ENCODE measurements around the gene SMARCA1.
A peak's percentile ranks its signal among the peaks of the same experiment; 100 is the strongest.

The SMARCA1 gene

DNA sequence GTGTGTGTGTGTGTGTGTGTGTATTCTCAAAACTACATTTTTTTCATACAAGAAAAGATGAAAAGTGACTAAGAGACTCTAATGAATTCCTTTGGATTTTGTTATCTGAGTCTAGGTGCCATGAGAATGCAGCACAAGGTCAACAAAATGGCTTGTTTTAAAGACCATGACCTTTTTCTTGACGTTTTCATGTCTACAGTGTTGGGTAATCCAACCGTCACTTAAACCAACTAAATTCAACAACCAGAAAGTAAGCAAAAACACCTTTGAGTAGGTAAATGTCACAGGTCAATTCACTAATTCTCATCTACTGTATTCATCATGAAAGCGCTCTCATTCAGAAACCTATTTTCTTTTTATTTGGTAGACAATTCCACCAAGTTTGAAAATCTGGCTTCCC lies 3.1 kb downstream of the SMARCA1 start:
- DNase-seq (ENCODE audit: insufficient read length, low spot score) (no peak), FAIRE-seq (no peak)
- TF ChIP-seq, protein P1, sequence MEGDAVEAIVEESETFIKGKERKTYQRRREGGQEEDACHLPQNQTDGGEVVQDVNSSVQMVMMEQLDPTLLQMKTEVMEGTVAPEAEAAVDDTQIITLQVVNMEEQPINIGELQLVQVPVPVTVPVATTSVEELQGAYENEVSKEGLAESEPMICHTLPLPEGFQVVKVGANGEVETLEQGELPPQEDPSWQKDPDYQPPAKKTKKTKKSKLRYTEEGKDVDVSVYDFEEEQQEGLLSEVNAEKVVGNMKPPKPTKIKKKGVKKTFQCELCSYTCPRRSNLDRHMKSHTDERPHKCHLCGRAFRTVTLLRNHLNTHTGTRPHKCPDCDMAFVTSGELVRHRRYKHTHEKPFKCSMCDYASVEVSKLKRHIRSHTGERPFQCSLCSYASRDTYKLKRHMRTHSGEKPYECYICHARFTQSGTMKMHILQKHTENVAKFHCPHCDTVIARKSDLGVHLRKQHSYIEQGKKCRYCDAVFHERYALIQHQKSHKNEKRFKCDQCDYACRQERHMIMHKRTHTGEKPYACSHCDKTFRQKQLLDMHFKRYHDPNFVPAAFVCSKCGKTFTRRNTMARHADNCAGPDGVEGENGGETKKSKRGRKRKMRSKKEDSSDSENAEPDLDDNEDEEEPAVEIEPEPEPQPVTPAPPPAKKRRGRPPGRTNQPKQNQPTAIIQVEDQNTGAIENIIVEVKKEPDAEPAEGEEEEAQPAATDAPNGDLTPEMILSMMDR (IDR thresholded peaks at IDR 0.05; ENCODE audit: insufficient read depth, missing control alignments): no peak

- FAIRE-seq: peak; percentile 32
Observed at GRCh38 chrX:129516402-129516801, 6.9 kb downstream of the SMARCA1 start.

DNA sequence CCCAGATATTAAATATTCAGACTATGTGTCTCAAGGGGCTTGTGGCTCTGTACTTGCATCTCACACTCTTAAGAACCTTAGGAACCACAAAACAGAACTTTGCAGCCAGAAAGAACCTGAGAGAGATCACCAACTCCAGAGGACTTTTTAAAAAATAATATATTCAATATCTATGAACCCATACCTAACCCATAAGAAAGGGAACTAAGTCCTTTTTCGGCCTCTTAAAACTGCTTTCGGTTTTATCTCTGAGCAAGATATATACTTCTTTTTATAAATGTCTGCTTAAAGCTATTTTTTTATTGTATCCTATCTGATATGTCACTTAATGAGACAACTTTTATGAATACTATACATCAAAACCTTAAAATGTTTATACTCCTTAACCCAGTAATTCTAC lies 10.9 kb downstream of the SMARCA1 start:
- DNase-seq (ENCODE audit: insufficient read length, low spot score) (no peak), FAIRE-seq (no peak)
- TF ChIP-seq, protein P1 (IDR thresholded peaks at IDR 0.05; ENCODE audit: insufficient read depth, missing control alignments): no peak

More at GRCh38 chrX:129516402-129516801, 6.9 kb downstream of the SMARCA1 start:
- no peak for DNase-seq (ENCODE audit: insufficient read length, low spot score)
- TF ChIP-seq, protein P1 (IDR thresholded peaks at IDR 0.05; ENCODE audit: insufficient read depth, missing control alignments): no peak

DNA sequence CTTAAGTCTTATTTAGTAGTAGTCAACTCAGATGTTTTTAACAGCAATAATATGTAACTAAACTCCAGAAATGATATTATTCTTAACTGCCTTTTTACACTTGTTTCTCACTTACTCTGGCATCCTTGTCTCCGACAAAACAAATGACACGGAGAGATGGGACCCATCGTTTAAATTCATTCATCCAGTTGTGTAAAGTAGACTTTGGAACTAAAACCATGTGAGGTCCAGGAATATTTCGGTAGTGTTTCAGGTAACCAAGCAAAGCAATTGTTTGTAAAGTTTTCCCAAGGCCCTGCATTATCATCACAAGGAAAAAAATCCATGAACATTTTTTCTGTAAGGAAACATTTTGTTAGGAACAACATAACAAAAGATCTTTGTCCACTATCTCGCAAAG lies 11.6 kb downstream of the SMARCA1 start:
- DNase-seq (ENCODE audit: insufficient read length, low spot score): no peak
- no peak for FAIRE-seq
- TF ChIP-seq, protein P1 (IDR thresholded peaks at IDR 0.05; ENCODE audit: insufficient read depth, missing control alignments): no peak

DNA sequence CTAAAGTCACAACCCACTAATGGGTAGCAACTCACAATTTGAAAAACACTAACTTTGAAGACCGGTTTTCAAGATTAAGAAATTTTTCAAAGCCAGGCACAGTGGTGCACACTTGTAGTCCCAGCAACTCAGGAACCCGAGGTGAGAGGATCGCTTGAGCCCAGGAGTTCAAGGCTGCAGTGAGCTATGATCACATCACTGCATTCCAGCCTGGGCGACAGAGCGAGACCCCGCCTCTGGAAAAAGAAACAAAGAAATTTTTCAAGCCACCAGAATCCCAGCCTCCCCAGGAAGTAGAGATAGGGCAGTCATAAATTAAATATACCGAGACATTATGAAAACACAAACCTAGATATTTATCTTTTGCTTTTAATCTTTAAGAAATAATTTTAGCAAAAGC lies 13.0 kb downstream of the SMARCA1 start:
- DNase-seq (ENCODE audit: insufficient read length, low spot score) (no peak), FAIRE-seq (no peak)
- TF ChIP-seq, protein P1 (IDR thresholded peaks at IDR 0.05; ENCODE audit: insufficient read depth, missing control alignments): no peak

- TF ChIP-seq, protein P1 (IDR thresholded peaks at IDR 0.05; ENCODE audit: insufficient read depth, missing control alignments): no peak
- DNase-seq (ENCODE audit: insufficient read length, low spot score) (no peak), FAIRE-seq (no peak)
Observed at GRCh38 chrX:129497146-129497843, 26.0 kb downstream of the SMARCA1 start.

DNA sequence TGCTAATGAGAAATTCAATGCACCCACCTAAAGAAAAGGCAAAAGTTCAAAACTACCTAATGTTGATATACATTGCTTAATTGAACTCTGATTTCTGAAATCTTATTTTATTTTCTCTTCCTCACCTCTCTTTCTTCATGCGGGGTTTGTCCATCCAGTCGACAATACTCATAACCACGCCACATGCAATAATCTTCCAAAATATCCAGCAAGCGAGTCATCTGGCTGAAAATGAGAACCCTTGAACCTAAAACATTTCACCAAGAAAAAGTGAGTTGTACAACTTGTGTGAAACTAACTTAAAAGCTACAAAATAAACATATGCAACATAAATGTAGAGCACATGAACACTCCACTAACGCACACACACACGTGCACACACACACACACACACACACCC lies 26.7 kb downstream of the SMARCA1 start:
- FAIRE-seq (no peak), DNase-seq (ENCODE audit: insufficient read length, low spot score) (no peak)
- TF ChIP-seq, protein P1 (IDR thresholded peaks at IDR 0.05; ENCODE audit: insufficient read depth, missing control alignments): no peak

Data from D721Med (cell line).